DND-41 (cell line): Measurements from ENCODE around the gene HADH.

Experiments
- CTCF ChIP-seq: IDR thresholded peaks from 2 replicates; pipeline ENCODE4 v1.5.1; 2012; ENCODE audit warnings: borderline replicate concordance, low read length, moderate library complexity, mild to moderate bottlenecking; ENCODE audit not compliant: poor library complexity, severe bottlenecking; ENCODE audit errors: extremely low read depth
- EZH2 ChIP-seq: IDR thresholded peaks from 3 replicates; pipeline ENCODE4 v1.6.1; 2012; ENCODE audit warnings: borderline replicate concordance, low read depth, mild to moderate bottlenecking, moderate library complexity, low read length, inconsistent platforms; ENCODE audit not compliant: severe bottlenecking

- TF ChIP-seq CTCF, result no peak
- no peak for TF ChIP-seq EZH2
These were observed 17.1 kb upstream of the HADH start for GRCh38 chr4:107972605-107973004.
